HL-60 (cell line): ENCODE measurements around the gene NPHS1.

Experiments used
- DNase-seq, 2 experiments: peaks; one replicate each; pipeline ENCODE4 v3.0.0-alpha.2; 2010 to 2020; ENCODE audit warnings: low read depth in 1 of 2, low spot score in 1 of 2
- H3K27ac ChIP-seq: fragments of 250-450 bp; sonication (Bioruptor Pico); replicated peaks from 2 replicates; pipeline ENCODE4 v1.5.1; 2020; ENCODE audit warnings: mild to moderate bottlenecking, moderate library complexity
- H3K27me3 ChIP-seq: fragments of 250-450 bp; sonication (Bioruptor Pico); 2 replicates; pipeline ENCODE4 v1.5.1; 2021; ENCODE audit warnings: mild to moderate bottlenecking, moderate library complexity; ENCODE audit not compliant: insufficient read depth, poor library complexity, severe bottlenecking
- H3K4me3 ChIP-seq: replicated peaks from 2 replicates; pipeline ENCODE4 v1.5.1; 2011; ENCODE audit warnings: mild to moderate bottlenecking, control low read depth, low read length; ENCODE audit not compliant: insufficient read depth
- GABPA ChIP-seq: IDR thresholded peaks from 2 replicates; pipeline ENCODE4 v1.6.1; 2012; ENCODE audit warnings: low read depth
- POLR2AphosphoS5 ChIP-seq: IDR thresholded peaks from 2 replicates; pipeline ENCODE4 v1.6.1; 2012; ENCODE audit warnings: low read depth
- SPI1 ChIP-seq: IDR thresholded peaks from 2 replicates; pipeline ENCODE4 v1.6.1; 2012; ENCODE audit warnings: low read depth, mild to moderate bottlenecking, borderline replicate concordance
- TF ChIP-seq, protein P1 (sequence below): IDR thresholded peaks from 2 replicates; pipeline ENCODE4 v1.6.1; 2012; ENCODE audit warnings: low read depth; ENCODE audit not compliant: insufficient replicate concordance
- TF ChIP-seq, protein P2 (sequence below): IDR thresholded peaks from one replicate; pipeline ENCODE4 v1.5.1; 2011; ENCODE audit warnings: low read length, control low read depth, inconsistent platforms; ENCODE audit not compliant: insufficient read depth

Gene NPHS1

GRCh38 chr19:35879068-35879467 lies 26.8 kb upstream of the NPHS1 start:
- TF ChIP-seq GABPA (no peak), POLR2AphosphoS5 (no peak), SPI1 (no peak)
- TF ChIP-seq, protein P1, sequence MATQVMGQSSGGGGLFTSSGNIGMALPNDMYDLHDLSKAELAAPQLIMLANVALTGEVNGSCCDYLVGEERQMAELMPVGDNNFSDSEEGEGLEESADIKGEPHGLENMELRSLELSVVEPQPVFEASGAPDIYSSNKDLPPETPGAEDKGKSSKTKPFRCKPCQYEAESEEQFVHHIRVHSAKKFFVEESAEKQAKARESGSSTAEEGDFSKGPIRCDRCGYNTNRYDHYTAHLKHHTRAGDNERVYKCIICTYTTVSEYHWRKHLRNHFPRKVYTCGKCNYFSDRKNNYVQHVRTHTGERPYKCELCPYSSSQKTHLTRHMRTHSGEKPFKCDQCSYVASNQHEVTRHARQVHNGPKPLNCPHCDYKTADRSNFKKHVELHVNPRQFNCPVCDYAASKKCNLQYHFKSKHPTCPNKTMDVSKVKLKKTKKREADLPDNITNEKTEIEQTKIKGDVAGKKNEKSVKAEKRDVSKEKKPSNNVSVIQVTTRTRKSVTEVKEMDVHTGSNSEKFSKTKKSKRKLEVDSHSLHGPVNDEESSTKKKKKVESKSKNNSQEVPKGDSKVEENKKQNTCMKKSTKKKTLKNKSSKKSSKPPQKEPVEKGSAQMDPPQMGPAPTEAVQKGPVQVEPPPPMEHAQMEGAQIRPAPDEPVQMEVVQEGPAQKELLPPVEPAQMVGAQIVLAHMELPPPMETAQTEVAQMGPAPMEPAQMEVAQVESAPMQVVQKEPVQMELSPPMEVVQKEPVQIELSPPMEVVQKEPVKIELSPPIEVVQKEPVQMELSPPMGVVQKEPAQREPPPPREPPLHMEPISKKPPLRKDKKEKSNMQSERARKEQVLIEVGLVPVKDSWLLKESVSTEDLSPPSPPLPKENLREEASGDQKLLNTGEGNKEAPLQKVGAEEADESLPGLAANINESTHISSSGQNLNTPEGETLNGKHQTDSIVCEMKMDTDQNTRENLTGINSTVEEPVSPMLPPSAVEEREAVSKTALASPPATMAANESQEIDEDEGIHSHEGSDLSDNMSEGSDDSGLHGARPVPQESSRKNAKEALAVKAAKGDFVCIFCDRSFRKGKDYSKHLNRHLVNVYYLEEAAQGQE: no peak
- TF ChIP-seq, protein P2, sequence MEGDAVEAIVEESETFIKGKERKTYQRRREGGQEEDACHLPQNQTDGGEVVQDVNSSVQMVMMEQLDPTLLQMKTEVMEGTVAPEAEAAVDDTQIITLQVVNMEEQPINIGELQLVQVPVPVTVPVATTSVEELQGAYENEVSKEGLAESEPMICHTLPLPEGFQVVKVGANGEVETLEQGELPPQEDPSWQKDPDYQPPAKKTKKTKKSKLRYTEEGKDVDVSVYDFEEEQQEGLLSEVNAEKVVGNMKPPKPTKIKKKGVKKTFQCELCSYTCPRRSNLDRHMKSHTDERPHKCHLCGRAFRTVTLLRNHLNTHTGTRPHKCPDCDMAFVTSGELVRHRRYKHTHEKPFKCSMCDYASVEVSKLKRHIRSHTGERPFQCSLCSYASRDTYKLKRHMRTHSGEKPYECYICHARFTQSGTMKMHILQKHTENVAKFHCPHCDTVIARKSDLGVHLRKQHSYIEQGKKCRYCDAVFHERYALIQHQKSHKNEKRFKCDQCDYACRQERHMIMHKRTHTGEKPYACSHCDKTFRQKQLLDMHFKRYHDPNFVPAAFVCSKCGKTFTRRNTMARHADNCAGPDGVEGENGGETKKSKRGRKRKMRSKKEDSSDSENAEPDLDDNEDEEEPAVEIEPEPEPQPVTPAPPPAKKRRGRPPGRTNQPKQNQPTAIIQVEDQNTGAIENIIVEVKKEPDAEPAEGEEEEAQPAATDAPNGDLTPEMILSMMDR: no peak
- Histone ChIP-seq H3K27ac (no peak overlapping the region), H3K27me3 (no peaks in the 10 kb centered on the region), H3K4me3 (no peak overlapping the region)
- DNase-seq: no peak

DNA sequence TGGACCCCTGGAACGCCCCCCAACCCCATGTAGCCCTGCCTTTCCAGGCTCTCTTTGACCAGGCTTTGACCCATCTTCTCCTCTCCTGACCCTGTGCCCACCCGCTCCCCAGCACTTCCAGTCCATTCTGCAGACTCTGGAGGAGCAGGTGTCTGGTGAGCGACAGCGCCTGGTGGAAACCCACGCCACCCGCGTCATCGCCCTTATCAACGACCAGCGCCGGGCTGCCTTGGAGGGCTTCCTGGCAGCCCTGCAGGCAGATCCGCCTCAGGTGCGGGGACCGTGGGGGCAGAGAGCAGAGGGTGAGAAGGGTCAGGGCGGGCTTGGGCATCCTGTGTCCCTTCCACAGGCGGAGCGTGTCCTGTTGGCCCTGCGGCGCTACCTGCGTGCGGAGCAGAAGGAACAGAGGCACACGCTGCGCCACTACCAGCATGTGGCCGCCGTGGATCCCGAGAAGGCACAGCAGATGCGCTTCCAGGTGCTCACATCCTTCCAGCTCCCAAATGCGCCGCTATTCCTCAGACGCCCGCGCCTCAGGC lies 22.2 kb upstream of the NPHS1 start:
- no peak overlapping the region for H3K27ac ChIP-seq
- TF ChIP-seq SPI1: no peak
- TF ChIP-seq, protein P2: no peak
- no peak for TF ChIP-seq GABPA
- TF ChIP-seq, protein P1: no peak
- TF ChIP-seq POLR2AphosphoS5: no peak
- no peak for DNase-seq
- H3K27me3 ChIP-seq: peaks cover 7% of the 10 kb centered on the region
- no peak overlapping the region for H3K4me3 ChIP-seq

DNA sequence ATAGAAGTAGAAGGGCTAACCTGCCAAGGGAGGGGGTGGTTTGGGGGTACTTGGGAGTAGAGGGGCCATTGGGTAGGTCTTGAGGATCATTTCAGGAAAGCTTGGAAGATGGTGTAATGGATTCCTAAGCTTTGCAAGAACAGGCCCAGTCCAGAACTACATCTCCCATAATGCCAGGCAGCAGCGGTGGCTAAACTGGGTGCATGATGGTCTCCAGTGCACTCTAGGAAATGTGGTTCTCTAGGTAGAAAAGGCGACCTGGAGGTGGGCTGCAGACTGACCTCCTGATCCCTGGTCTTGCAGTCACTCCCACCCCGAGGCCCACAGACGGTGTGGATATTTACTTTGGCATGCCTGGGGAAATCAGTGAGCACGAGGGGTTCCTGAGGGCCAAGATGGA lies 19.9 kb upstream of the NPHS1 start:
- peaks cover 26% of the 10 kb centered on the region for H3K27me3 ChIP-seq
- no peak for DNase-seq

More for the DNA sequence above, 19.9 kb upstream of the NPHS1 start:
- TF ChIP-seq, protein P1: no peak
- no peak for TF ChIP-seq POLR2AphosphoS5
- TF ChIP-seq, protein P2: no peak
- no peak for TF ChIP-seq SPI1
- no peak for TF ChIP-seq GABPA
- no peak overlapping the region for H3K4me3 ChIP-seq
- no peak overlapping the region for H3K27ac ChIP-seq
